Liver (tissue), 3 donors: ENCODE results near the gene RBM20.

Experiments
- ATF3 ChIP-seq: IDR thresholded peaks from 2 replicates; pipeline ENCODE4 v1.6.1; 2016; ENCODE audit warnings: antibody characterized with exemption
- CTCF ChIP-seq: fragments of 150-350 bp; IDR thresholded peaks from 2 replicates; pipeline ENCODE4 v1.5.1; 2017; ENCODE audit warnings: improper control_type of control experiment, low read depth, low read length; ENCODE audit not compliant: missing input control
- EGR1 ChIP-seq, 2 donors: IDR thresholded peaks; 2 replicates each; pipeline ENCODE4 v1.6.1; 2016 to 2018; ENCODE audit warnings: antibody characterized with exemption in 2 of 2, low read depth in 2 of 2
- FOXA2 ChIP-seq: IDR thresholded peaks from 2 replicates; pipeline ENCODE4 v1.6.1; 2016; ENCODE audit warnings: antibody characterized with exemption
- GABPA ChIP-seq, 2 donors: IDR thresholded peaks in 1 of 2; conservative IDR thresholded peaks in 1 of 2; 2 replicates each; pipeline ENCODE4 v1.6.1; 2016; ENCODE audit warnings: antibody characterized with exemption in 2 of 2, mild to moderate bottlenecking in 1 of 2, moderate library complexity in 1 of 2
- JUND ChIP-seq, 2 donors: IDR thresholded peaks; 2 replicates each; pipeline ENCODE4 v1.6.1; 2016; ENCODE audit warnings: antibody characterized with exemption in 2 of 2
- MAX ChIP-seq: IDR thresholded peaks from 2 replicates; pipeline ENCODE4 v1.6.1; 2016; ENCODE audit warnings: antibody characterized with exemption
- RAD21 ChIP-seq, 2 donors: IDR thresholded peaks; 2 replicates each; pipeline ENCODE4 v1.6.1; 2016; ENCODE audit warnings: antibody characterized with exemption in 2 of 2, mild to moderate bottlenecking in 2 of 2
- TAF1 ChIP-seq: conservative IDR thresholded peaks from 2 replicates; pipeline ENCODE4 v1.6.1; 2016; ENCODE audit warnings: antibody characterized with exemption, mild to moderate bottlenecking
- YY1 ChIP-seq: IDR thresholded peaks from 2 replicates; pipeline ENCODE4 v1.6.1; 2016; ENCODE audit warnings: antibody characterized with exemption, mild to moderate bottlenecking
- donor health status: healthy.
- donor health status: healthy.

- TF ChIP-seq CTCF = no peak
- TF ChIP-seq JUND (IDR thresholded peaks at IDR 0.05) = no peak
- no peak for TF ChIP-seq ATF3
- no peak for TF ChIP-seq GABPA (IDR thresholded peaks at IDR 0.05 in 1 of 2, conservative IDR thresholded peaks at IDR 0.05 in 1 of 2)
- TF ChIP-seq RAD21 (IDR thresholded peaks at IDR 0.05) = no peak
- no peak for TF ChIP-seq EGR1 (IDR thresholded peaks at IDR 0.05; ENCODE audit: low read depth in 2 of 2)
- no peak for TF ChIP-seq YY1
- TF ChIP-seq TAF1 = no peak
- TF ChIP-seq MAX = no peak
- no peak for TF ChIP-seq FOXA2
Measured at GRCh38 chr10:110862961-110863360, 218.8 kb downstream of the RBM20 start.
